ENCODE measurements around the gene MUC20. TPM values are rescaled to one million over a fixed set of nuclear protein-coding genes. Genes with fewer than 3 reads are reported as not detected.

The MUC20 gene
- total and polyA plus RNA-seq, 2 experiments from 2014 or later = 0.29 TPM; not detected in 1

- Histone ChIP-seq H3K36me3 (ENCODE audit: insufficient read depth) (no peaks in the 10 kb centered on the region), H3K27me3 (ENCODE audit: insufficient read depth) (no peaks in the 10 kb centered on the region), H4K20me1 (replicated peaks; ENCODE audit: insufficient read depth) (no peaks in the 10 kb centered on the region), H3F3A (replicated peaks; ENCODE audit: low read depth) (no peaks in the 10 kb centered on the region), H3K79me2 (replicated peaks; ENCODE audit: insufficient read depth) (no peaks in the 10 kb centered on the region), H3K4me1 (ENCODE audit: insufficient read depth) (no peaks in the 10 kb centered on the region), H3K9me2 (ENCODE audit: insufficient read depth) (no peaks in the 10 kb centered on the region), H3K4me2 (no peak overlapping the region), H3K27ac (ENCODE audit: low read depth) (no peak overlapping the region), H2AFZ (no peak overlapping the region), H3K4me3 (no peak overlapping the region)
- TF ChIP-seq ZNF331 (CRISPR knock-in tag; IDR thresholded peaks at IDR 0.05; ENCODE audit: low read depth) (no peak), EZH2 (IDR thresholded peaks at IDR 0.05; ENCODE audit: low read depth, unreplicated experiment) (no peak), POLR2AphosphoS5 (IDR thresholded peaks at IDR 0.05; ENCODE audit: low read depth) (no peak), CREB1 (CRISPR knock-in tag; IDR thresholded peaks at IDR 0.05; ENCODE audit: low read depth) (no peak), EZH2phosphoT487 (IDR thresholded peaks at IDR 0.05; ENCODE audit: unreplicated experiment) (no peak), REST (IDR thresholded peaks at IDR 0.05; ENCODE audit: unreplicated experiment) (no peak), STAT1 (IDR thresholded peaks at IDR 0.05; ENCODE audit: unreplicated experiment) (no peak), NANOG (IDR thresholded peaks at IDR 0.05; ENCODE audit: borderline replicate concordance) (no peak), ZNF114 (CRISPR knock-in tag; IDR thresholded peaks at IDR 0.05) (no peak), JUNB (IDR thresholded peaks at IDR 0.05; ENCODE audit: unreplicated experiment) (no peak)
- TF ChIP-seq, protein P1, sequence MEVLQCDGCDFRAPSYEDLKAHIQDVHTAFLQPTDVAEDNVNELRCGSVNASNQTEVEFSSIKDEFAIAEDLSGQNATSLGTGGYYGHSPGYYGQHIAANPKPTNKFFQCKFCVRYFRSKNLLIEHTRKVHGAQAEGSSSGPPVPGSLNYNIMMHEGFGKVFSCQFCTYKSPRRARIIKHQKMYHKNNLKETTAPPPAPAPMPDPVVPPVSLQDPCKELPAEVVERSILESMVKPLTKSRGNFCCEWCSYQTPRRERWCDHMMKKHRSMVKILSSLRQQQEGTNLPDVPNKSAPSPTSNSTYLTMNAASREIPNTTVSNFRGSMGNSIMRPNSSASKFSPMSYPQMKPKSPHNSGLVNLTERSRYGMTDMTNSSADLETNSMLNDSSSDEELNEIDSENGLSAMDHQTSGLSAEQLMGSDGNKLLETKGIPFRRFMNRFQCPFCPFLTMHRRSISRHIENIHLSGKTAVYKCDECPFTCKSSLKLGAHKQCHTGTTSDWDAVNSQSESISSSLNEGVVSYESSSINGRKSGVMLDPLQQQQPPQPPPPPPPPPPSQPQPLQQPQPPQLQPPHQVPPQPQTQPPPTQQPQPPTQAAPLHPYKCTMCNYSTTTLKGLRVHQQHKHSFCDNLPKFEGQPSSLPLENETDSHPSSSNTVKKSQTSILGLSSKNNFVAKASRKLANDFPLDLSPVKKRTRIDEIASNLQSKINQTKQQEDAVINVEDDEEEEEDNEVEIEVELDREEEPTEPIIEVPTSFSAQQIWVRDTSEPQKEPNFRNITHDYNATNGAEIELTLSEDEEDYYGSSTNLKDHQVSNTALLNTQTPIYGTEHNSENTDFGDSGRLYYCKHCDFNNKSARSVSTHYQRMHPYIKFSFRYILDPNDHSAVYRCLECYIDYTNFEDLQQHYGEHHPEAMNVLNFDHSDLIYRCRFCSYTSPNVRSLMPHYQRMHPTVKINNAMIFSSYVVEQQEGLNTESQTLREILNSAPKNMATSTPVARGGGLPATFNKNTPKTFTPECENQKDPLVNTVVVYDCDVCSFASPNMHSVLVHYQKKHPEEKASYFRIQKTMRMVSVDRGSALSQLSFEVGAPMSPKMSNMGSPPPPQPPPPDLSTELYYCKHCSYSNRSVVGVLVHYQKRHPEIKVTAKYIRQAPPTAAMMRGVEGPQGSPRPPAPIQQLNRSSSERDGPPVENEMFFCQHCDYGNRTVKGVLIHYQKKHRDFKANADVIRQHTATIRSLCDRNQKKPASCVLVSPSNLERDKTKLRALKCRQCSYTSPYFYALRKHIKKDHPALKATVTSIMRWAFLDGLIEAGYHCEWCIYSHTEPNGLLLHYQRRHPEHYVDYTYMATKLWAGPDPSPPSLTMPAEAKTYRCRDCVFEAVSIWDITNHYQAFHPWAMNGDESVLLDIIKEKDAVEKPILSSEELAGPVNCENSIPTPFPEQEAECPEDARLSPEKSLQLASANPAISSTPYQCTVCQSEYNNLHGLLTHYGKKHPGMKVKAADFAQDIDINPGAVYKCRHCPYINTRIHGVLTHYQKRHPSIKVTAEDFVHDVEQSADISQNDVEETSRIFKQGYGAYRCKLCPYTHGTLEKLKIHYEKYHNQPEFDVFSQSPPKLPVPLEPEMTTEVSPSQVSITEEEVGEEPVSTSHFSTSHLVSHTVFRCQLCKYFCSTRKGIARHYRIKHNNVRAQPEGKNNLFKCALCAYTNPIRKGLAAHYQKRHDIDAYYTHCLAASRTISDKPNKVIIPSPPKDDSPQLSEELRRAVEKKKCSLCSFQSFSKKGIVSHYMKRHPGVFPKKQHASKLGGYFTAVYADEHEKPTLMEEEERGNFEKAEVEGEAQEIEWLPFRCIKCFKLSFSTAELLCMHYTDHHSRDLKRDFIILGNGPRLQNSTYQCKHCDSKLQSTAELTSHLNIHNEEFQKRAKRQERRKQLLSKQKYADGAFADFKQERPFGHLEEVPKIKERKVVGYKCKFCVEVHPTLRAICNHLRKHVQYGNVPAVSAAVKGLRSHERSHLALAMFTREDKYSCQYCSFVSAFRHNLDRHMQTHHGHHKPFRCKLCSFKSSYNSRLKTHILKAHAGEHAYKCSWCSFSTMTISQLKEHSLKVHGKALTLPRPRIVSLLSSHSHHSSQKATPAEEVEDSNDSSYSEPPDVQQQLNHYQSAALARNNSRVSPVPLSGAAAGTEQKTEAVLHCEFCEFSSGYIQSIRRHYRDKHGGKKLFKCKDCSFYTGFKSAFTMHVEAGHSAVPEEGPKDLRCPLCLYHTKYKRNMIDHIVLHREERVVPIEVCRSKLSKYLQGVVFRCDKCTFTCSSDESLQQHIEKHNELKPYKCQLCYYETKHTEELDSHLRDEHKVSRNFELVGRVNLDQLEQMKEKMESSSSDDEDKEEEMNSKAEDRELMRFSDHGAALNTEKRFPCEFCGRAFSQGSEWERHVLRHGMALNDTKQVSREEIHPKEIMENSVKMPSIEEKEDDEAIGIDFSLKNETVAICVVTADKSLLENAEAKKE (CRISPR knock-in tag; IDR thresholded peaks at IDR 0.05) = no peak
- TF ChIP-seq, protein P2, sequence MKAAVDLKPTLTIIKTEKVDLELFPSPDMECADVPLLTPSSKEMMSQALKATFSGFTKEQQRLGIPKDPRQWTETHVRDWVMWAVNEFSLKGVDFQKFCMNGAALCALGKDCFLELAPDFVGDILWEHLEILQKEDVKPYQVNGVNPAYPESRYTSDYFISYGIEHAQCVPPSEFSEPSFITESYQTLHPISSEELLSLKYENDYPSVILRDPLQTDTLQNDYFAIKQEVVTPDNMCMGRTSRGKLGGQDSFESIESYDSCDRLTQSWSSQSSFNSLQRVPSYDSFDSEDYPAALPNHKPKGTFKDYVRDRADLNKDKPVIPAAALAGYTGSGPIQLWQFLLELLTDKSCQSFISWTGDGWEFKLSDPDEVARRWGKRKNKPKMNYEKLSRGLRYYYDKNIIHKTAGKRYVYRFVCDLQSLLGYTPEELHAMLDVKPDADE (IDR thresholded peaks at IDR 0.05) = no peak
- TF ChIP-seq, protein P3, sequence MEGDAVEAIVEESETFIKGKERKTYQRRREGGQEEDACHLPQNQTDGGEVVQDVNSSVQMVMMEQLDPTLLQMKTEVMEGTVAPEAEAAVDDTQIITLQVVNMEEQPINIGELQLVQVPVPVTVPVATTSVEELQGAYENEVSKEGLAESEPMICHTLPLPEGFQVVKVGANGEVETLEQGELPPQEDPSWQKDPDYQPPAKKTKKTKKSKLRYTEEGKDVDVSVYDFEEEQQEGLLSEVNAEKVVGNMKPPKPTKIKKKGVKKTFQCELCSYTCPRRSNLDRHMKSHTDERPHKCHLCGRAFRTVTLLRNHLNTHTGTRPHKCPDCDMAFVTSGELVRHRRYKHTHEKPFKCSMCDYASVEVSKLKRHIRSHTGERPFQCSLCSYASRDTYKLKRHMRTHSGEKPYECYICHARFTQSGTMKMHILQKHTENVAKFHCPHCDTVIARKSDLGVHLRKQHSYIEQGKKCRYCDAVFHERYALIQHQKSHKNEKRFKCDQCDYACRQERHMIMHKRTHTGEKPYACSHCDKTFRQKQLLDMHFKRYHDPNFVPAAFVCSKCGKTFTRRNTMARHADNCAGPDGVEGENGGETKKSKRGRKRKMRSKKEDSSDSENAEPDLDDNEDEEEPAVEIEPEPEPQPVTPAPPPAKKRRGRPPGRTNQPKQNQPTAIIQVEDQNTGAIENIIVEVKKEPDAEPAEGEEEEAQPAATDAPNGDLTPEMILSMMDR (conservative IDR thresholded peaks at IDR 0.05; ENCODE audit: low read depth in 2 of 2) = no peak
- Mint-ChIP-seq H3K4me1 (peaks cover 15% of the 10 kb centered on the region), H3K27me3 (ENCODE audit: insufficient read depth, low read depth, poor library complexity) (peaks cover 12% of the 10 kb centered on the region), H3K4me3 (no peak overlapping the region), H3K36me3 (ENCODE audit: low read depth) (no peaks in the 10 kb centered on the region), H3K9me3 (no peaks in the 10 kb centered on the region; the same call in 2 of the 3 replicates), H3K27ac (no peak overlapping the region)
- no peak for DNase-seq (ENCODE audit: low spot score)
- no peak for ATAC-seq
Measured at GRCh38 chr3:195753581-195753980, 32.8 kb downstream of the MUC20 start.
